Endometrial microvascular endothelial cells (primary cell): ENCODE data around the gene ASF1A. TPM values are rescaled to one million over a fixed set of nuclear protein-coding genes. Genes with fewer than 3 reads are reported as not detected.

Experiments used
- in situ Hi-C: cut with HindIII; loops from 2 replicates; pipeline ENCODE4 v1.10.0; 2017; ENCODE audit warnings: low sequenced_read_pairs, low pct_unique_long_range_greater_than_20kb; ENCODE audit errors: inconsistent ontology term
- total RNA-seq: library from RNA; depleted of rRNA; stranded (reverse); fragments of >200 nt; gene quantifications from one replicate; pipeline ENCODE4 v1.2.3, GENCODE V29; 2015; ENCODE audit errors: inconsistent ontology term

The ASF1A gene
- total RNA-seq, 1 donor from 2014 or later: 20.6 TPM

DNA sequence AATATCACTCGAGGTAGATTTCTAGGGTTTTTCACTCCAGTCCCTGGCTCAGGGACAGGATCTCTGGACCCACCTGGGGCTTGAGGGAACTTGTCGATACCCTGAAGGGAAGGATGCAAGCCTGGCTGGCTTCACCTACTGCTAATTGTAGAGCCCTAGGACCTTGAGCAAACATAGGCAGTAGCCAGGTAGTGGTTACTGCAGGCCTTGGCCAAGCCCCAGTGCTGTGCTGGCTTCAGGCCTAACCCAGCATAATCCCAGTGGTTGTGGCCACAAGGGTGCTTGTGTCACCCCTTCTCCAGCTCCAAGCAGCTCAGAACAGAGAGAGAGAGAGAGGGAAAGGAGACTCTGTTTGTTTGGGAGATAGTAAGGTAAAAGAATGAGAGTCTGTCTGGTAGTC, 46.8 kb downstream of the ASF1A start:
- in situ Hi-C loops: no loop called here

DNA sequence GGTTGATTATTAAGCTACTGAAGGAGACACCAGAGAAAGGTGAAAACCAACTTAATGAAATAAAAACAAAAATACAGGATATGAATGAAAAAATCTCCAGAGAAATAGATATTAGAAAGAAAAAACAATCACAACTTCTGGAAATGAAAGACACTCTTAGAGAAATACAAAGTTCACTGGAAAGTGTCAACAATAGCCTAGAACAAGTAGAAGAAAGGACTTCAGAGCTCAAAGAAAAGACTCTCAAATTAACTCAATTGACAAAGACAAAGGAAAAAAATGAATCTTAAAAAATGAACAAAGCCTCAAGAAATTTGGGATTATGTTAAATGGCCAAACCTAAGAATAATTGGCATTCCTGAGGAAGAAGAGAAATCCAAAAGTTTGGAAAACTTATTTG, 51.3 kb downstream of the ASF1A start:
- in situ Hi-C loops: no loop called here

- in situ Hi-C loops: no loop called here
Observed at GRCh38 chr6:118952683-118953082, 58.7 kb downstream of the ASF1A start.

DNA sequence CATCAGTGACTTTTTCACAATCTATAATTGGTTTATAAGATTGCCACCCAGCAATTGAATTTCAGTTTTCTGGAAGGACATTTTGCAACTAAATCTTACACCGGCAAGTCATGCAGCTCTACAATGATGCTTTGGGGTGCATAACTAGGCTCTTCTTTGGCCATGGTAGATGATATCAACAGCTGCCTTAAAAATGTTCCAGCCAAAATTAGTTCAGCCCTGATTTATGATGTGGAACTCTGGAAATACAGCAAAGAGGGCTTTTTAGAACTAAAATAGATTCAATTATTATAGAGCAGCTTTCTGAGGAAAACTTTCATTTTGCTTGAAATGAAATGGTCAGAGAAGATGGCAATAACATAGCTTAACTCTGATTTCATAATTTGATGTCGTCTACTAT, 59.4 kb downstream of the ASF1A start:
- in situ Hi-C loops: no loop called here

Other genes with a start within 250 kb of the ASF1A start
- gene CEP85L, start 242.6 kb upstream of the ASF1A start, total RNA-seq: 5.9 TPM
- gene MCM9, start 41.0 kb downstream of the ASF1A start, total RNA-seq: 12.9 TPM
- not detected for gene FAM184A, start 184.5 kb downstream of the ASF1A start, total RNA-seq